ENCODE data around the gene MRPL20. TPM values are rescaled to one million over a fixed set of nuclear protein-coding genes. Genes with fewer than 3 reads are reported as not detected.
A peak's percentile ranks its signal among the peaks of the same experiment; 100 is the strongest.

Gene MRPL20
- total and polyA plus RNA-seq, 9 of the 15 experiments (the other 6 are each of a cell fraction or from before 2014, with no cell fraction given): 180 to 671 (median 229) TPM

GRCh38 chr1:1397839-1398523 lies 9.1 kb downstream of the MRPL20 start (continued):
- TF ChIP-seq RCOR1 (IDR thresholded peaks at IDR 0.05; ENCODE audit: borderline replicate concordance in 1 of 2, low read depth in 2 of 2, low read length in 2 of 2): peak in 1 of 2 experiments; percentile 20; a peak in 1 of 4 replicates
- TF ChIP-seq NRF1 (conservative IDR thresholded peaks at IDR 0.05 in 1 of 2, IDR thresholded peaks at IDR 0.05 in 1 of 2): no peak
- no peak for TF ChIP-seq FUS (optimal IDR thresholded peaks at IDR 0.05; ENCODE audit: low read depth, low read length)
- TF ChIP-seq POLR2AphosphoS5 (IDR thresholded peaks at IDR 0.05; ENCODE audit: control insufficient read depth, insufficient read depth, low read depth, low read length): peak; percentile 67; the same call in 1 of the 2 replicates
- TF ChIP-seq FOXK2 (conservative IDR thresholded peaks at IDR 0.05 in 1 of 2, IDR thresholded peaks at IDR 0.05 in 1 of 2; ENCODE audit: low read depth in 2 of 2): peak; percentile 51 to 66; a peak in 2 of 4 replicates
- TF ChIP-seq, protein P1, sequence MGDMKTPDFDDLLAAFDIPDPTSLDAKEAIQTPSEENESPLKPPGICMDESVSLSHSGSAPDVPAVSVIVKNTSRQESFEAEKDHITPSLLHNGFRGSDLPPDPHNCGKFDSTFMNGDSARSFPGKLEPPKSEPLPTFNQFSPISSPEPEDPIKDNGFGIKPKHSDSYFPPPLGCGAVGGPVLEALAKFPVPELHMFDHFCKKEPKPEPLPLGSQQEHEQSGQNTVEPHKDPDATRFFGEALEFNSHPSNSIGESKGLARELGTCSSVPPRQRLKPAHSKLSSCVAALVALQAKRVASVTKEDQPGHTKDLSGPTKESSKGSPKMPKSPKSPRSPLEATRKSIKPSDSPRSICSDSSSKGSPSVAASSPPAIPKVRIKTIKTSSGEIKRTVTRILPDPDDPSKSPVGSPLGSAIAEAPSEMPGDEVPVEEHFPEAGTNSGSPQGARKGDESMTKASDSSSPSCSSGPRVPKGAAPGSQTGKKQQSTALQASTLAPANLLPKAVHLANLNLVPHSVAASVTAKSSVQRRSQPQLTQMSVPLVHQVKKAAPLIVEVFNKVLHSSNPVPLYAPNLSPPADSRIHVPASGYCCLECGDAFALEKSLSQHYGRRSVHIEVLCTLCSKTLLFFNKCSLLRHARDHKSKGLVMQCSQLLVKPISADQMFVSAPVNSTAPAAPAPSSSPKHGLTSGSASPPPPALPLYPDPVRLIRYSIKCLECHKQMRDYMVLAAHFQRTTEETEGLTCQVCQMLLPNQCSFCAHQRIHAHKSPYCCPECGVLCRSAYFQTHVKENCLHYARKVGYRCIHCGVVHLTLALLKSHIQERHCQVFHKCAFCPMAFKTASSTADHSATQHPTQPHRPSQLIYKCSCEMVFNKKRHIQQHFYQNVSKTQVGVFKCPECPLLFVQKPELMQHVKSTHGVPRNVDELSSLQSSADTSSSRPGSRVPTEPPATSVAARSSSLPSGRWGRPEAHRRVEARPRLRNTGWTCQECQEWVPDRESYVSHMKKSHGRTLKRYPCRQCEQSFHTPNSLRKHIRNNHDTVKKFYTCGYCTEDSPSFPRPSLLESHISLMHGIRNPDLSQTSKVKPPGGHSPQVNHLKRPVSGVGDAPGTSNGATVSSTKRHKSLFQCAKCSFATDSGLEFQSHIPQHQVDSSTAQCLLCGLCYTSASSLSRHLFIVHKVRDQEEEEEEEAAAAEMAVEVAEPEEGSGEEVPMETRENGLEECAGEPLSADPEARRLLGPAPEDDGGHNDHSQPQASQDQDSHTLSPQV (IDR thresholded peaks at IDR 0.05): 0 out of 2 replicates have a peak, but pooled peaks have one; percentile 47
- TF ChIP-seq YY1 (IDR thresholded peaks at IDR 0.05; ENCODE audit: borderline replicate concordance in 1 of 3, control insufficient read depth in 1 of 3, extremely low read depth in 1 of 3, insufficient read depth in 3 of 3, insufficient read length in 1 of 3, insufficient replicate concordance in 2 of 3, low read depth in 1 of 3, low read length in 2 of 3): peak in 2 of 3 experiments; percentile 44 to 77
- TF ChIP-seq MNT (conservative IDR thresholded peaks at IDR 0.05): peak; percentile 67 to 87; a peak in 3 of 4 replicates
- TF ChIP-seq ELF1 (tag; IDR thresholded peaks at IDR 0.05): no peak
- no peak for TF ChIP-seq ELF4 (CRISPR knock-in tag; IDR thresholded peaks at IDR 0.05)
- TF ChIP-seq CC2D1A (IDR thresholded peaks at IDR 0.05): peak; percentile 32; the same call in 1 of the 2 replicates
- TF ChIP-seq, protein P2, sequence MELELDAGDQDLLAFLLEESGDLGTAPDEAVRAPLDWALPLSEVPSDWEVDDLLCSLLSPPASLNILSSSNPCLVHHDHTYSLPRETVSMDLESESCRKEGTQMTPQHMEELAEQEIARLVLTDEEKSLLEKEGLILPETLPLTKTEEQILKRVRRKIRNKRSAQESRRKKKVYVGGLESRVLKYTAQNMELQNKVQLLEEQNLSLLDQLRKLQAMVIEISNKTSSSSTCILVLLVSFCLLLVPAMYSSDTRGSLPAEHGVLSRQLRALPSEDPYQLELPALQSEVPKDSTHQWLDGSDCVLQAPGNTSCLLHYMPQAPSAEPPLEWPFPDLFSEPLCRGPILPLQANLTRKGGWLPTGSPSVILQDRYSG (tag; conservative IDR thresholded peaks at IDR 0.05; ENCODE audit: low read depth): no peak
- TF ChIP-seq POLR2AphosphoS2 (IDR thresholded peaks at IDR 0.05; ENCODE audit: low read length): no peak
- TF ChIP-seq ZNF583 (CRISPR knock-in tag; IDR thresholded peaks at IDR 0.05): no peak
- TF ChIP-seq BMI1 (IDR thresholded peaks at IDR 0.05; ENCODE audit: low read length): no peak
- TF ChIP-seq ZNF146 (CRISPR knock-in tag; IDR thresholded peaks at IDR 0.05; ENCODE audit: unreplicated experiment): no peak
- 0 out of 2 replicates have a peak, but pooled peaks have one; percentile 37 for TF ChIP-seq BCOR (IDR thresholded peaks at IDR 0.05)
- TF ChIP-seq, protein P3, sequence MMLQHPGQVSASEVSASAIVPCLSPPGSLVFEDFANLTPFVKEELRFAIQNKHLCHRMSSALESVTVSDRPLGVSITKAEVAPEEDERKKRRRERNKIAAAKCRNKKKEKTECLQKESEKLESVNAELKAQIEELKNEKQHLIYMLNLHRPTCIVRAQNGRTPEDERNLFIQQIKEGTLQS (IDR thresholded peaks at IDR 0.05): peak; percentile 59; the same call in 1 of the 2 replicates
- TF ChIP-seq, protein P3 (CRISPR knock-in tag; conservative IDR thresholded peaks at IDR 0.05): no peak
